GM23248 (cell line): Measurements from ENCODE around the gene CT45A2. TPM values are rescaled to one million over a fixed set of nuclear protein-coding genes. Genes with fewer than 3 reads are reported as not detected.

Experiments
- polyA plus RNA-seq: library from polyadenylated mRNA; unstranded; fragments of >200 nt; fragmentation: Nextera tagmentation; extraction: Ambion mirVana; gene quantifications from 2 replicates; pipeline ENCODE4 v1.2.1, GENCODE V29; 2016
- total RNA-seq: library from RNA; depleted of rRNA; stranded (reverse); fragments of >200 nt; shearing (Covaris generic); gene quantifications from 2 replicates; pipeline ENCODE4 v1.2.3, GENCODE V29; 2014; rRNA removed

Gene CT45A2
- total and polyA plus RNA-seq, 2 experiments from 2014 or later: not detected

Other genes starting within 250 kb of the CT45A2 start
- not detected in 2 replicates for gene CT45A1, start 106.4 kb downstream of the CT45A2 start, total RNA-seq
- not detected in 2 replicates for gene CT45A1, start 106.4 kb downstream of the CT45A2 start, polyA plus RNA-seq
- gene CT45A3, start 51.8 kb downstream of the CT45A2 start, total RNA-seq: not detected in 2 replicates
- not detected in 2 replicates for gene CT45A3, start 51.8 kb downstream of the CT45A2 start, polyA plus RNA-seq
- not detected in 2 replicates for gene CT45A5, start 34.5 kb downstream of the CT45A2 start, total RNA-seq
- gene CT45A5, start 34.5 kb downstream of the CT45A2 start, polyA plus RNA-seq: not detected in 2 replicates
- gene CT45A6, start 17.2 kb downstream of the CT45A2 start, total RNA-seq: not detected in 2 replicates
- not detected in 2 replicates for gene CT45A6, start 17.2 kb downstream of the CT45A2 start, polyA plus RNA-seq
- not detected in 2 replicates for gene CT45A7, start 17.3 kb upstream of the CT45A2 start, total RNA-seq
- not detected in 2 replicates for gene CT45A7, start 17.3 kb upstream of the CT45A2 start, polyA plus RNA-seq
- not detected in 2 replicates for gene CT45A8, start 34.5 kb upstream of the CT45A2 start, total RNA-seq
- not detected in 2 replicates for gene CT45A8, start 34.5 kb upstream of the CT45A2 start, polyA plus RNA-seq
- gene CT45A9, start 51.8 kb upstream of the CT45A2 start, total RNA-seq: not detected in 2 replicates
- gene CT45A9, start 51.8 kb upstream of the CT45A2 start, polyA plus RNA-seq: not detected in 2 replicates
- gene CT45A10, start 73.4 kb upstream of the CT45A2 start, total RNA-seq: not detected in 2 replicates
- not detected in 2 replicates for gene CT45A10, start 73.4 kb upstream of the CT45A2 start, polyA plus RNA-seq
- not detected in 2 replicates for gene SAGE1, start 73.7 kb upstream of the CT45A2 start, total RNA-seq
- not detected in 2 replicates for gene SAGE1, start 73.7 kb upstream of the CT45A2 start, polyA plus RNA-seq
- gene MMGT1, start 154.0 kb upstream of the CT45A2 start, total RNA-seq: 28.6 and 30.6 TPM in 2 replicates
- 24.7 and 26.3 TPM in 2 replicates for gene MMGT1, start 154.0 kb upstream of the CT45A2 start, polyA plus RNA-seq
- 24.5 and 27.0 TPM in 2 replicates for gene SLC9A6, start 165.4 kb upstream of the CT45A2 start, total RNA-seq
- gene SLC9A6, start 165.4 kb upstream of the CT45A2 start, polyA plus RNA-seq: 11.4 and 13.1 TPM in 2 replicates